Measurements from ENCODE around the gene DENND10.
A peak's percentile ranks its signal among the peaks of the same experiment; 100 is the strongest.
"Not testable (repeated sequence)": the region's sequence is repeated elsewhere in the genome, so short reads cannot be mapped to it uniquely, and the experiment has no call there.

The DENND10 gene

DNA sequence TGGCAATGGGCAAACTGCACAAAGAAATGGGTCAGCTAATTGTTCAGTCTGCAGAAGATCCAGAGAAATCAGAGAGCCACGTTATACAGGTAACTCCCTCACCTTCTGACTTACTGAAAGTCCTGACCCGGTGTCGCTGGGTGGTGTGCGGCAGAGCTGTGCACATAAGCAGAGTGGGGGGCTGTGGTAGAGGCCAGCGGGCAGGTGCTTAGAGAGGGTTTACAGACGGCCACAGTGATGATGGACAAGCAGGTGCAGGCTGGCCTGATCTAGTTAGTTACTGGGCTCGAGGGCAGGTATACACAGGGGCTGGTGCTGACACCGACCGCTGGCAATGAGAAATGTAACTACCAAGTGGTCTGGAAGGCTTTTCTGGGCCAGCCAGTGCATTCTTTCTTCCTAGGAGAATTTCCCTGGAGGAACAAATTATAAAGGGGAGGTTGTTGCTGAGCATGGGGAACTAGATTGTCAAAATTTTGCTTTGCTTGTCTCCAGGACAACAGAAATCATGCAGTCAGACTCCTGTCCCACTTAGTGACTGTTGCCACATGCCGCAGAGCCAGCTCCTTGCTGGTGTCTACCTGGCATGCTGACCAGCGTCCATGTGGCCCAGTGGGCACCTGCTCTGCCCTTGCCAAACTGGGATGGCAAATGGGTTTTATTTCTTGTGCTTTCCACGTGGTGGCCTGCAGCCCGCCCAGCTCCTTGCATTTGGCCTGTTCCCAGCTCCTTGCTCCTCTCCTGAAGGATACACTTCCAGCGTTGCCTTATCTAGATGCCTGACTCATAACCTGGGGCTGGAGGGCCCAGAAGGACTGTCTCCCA, 28.8 kb downstream of the DENND10 start:
- DNase-seq (ENCODE audit: low read depth in 3 of 3) = no peak

DNA sequence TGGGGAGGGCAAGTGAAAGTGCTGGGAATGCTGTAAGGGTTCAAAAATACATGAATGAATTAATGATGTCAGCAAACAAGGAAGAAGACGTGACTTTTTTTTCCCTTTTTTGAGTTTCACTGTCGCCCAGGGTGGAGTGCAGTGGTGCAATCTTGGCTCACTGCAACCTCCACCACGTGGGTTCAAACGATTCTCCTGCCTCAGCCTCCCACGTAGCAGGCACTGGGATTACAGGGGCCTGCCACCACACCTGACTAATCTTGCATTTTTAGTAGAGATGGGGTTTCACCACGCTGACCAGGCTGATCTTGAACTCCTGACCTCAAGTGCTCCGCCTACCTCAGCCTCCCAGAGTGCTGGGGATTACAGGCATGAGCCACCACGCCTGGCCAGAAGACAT, 30.0 kb downstream of the DENND10 start:
- no peak for DNase-seq (ENCODE audit: low read depth in 3 of 3)

DNA sequence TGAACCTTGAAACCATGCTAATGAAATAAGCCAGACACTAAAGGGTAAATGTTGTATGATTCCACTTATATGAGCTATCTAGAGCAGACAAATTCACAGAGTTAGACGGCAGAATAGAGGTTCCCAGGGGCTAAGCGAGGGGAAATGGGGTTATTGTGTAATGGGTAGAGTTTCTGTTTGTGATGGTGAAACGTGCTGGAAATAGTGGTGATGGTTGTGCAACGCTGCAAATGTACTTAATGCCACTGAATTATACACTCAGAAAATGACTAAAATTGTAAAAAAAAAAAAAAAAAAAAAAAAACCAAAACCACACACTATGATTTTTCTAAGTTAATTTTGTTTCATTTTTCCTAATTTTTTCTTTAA, 31.6 kb downstream of the DENND10 start:
- no peak for DNase-seq (ENCODE audit: low read depth in 3 of 3)

DNA sequence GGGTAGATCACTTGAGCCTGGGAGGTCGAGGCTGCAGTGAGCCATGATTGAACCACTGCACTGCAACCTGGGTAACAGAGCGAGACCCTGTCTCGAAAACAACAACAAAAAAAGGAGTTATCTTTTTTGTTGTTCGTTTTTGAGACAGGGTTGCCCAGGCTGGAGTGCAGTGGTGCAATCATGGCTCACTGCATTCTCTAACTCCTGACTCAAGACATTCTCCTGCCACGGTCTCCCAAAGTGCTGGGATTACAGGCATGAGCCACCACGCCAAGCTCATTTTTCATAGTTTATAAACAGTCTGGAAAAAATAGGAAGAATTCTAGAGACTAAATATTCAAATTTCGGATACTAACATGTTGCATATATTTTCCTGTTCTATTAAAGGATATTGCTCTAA, 32.2 kb downstream of the DENND10 start:
- no peak for DNase-seq (ENCODE audit: low read depth in 3 of 3)

DNA sequence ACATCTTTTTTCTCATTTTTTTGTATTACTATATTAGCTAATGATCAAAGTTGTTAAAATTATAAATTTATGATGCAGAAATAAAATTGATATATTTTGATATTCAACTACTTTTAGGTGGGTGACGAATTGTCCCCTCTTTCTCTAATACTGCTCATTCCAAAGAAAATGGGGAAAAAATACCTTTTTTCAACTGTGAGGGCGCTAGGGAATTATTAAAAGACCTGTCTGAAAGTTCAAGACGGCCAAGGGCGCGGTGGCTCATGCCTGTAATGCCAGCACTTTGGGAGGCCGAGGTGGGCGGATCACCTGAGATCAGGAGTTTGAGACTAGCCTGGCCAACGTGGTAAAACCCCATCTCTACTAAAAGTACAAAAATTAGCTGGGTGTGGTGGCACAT, 34.0 kb downstream of the DENND10 start:
- not testable (repeated sequence) for DNase-seq (ENCODE audit: low read depth in 3 of 3)

DNA sequence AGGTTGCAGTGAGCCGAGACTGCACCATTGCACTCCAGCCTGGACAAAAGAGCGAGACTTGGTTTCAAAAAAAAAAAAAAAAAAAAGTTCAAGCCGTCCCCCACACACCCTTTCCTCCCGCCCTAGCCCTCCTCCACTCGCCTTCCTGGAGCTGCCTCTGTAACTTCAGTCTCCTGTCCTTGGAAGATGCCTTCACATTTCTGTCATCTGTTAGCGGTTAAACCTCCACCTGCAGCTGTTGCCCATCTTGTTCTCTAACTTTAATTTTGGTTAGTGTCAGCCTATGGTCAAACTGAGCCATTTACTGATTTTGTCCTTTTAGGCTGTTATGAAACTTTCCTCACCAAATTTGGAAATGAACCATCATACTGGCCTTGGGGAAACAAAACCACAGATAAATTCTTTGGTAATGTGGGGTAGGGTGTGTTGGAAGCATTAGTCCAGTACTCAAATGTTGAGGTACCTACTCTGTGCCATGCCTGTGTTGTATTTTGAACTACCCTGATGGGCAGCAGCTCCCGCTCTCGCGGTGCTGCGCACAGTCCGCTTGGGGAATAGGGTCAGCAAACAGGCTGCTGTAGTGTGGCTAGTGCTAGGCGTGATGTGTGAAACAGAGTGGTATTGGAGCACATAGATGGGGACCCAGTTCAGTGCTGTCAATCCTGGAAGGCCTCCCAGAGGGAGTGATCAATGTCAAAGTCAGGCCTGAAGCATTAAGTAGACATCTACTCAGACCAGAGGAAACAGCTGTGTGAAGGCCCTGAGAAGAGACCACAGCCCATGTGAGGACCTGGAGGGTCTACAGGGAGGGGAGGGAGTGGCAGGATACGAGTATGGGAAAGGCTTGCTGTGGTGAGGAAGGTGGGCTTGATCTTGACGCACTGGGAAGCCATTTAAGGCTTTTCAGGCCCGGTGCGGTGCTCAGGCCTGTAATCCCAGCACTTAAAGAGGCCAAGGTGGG, 34.7 kb downstream of the DENND10 start:
- no peak for DNase-seq (ENCODE audit: low read depth in 3 of 3)

DNA sequence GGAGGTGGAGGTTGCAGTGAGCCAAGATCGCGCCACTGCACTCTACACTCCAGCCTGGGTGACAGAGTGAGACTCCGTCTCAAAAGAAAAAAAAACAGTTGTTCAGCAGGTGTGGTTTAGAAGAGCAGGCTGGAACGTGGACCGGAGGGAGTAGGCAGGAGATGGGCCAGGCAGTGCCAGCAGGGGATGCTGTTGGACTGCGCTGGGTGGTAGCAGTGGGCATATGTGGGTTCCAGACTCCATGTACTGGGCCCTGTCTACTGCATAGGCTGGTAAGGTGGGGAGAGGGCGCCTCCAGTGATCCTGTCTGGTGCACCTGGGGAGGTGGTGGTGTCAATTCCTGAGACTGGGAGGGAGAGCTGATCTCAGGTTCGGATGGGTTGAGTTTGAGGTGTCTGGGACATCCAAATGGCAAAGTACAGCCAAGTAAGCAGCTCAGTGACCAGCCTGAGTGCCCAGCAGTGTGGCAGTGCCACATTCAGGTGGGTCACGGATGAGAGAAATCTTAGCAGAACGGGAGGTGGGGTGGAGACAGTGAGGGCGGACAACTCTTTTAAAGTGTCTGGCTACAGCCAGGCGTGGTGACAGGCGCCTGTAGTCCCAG, 35.7 kb downstream of the DENND10 start:
- peak in 2 of 3 experiments; percentile 36 to 40 for DNase-seq (ENCODE audit: low read depth in 3 of 3)

DNA sequence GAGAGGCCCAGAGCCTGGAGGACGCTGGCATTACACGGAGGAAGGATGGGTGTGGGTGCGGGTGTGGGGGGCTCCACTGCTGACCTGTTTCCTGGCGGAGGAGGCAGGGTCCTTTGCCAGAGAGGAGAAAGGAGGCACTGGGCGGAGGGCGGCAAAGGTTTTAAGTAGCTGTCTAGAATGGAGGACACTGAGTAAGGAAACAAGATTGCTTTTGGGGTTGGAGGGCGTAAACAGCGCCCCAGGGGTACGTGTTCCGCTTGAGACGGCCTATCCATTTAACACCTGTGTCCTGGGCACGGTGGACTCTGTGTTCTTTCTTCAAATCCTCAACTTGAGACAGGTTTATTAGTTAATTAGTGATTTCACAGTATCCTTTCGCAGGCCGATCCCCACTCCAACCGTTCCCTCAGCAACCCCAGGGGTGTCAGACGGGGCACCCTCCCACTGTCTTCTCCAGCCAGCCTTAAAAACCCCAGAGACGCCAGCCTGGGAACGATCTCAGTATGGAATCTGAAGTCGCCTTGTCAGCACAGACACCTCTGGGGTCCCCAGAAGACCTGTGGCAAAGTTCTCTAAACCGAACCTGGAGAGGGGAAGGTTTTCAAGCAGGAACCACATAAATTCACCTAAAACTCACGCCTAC, 36.8 kb downstream of the DENND10 start:
- no peak for DNase-seq (ENCODE audit: low read depth in 3 of 3)

DNA sequence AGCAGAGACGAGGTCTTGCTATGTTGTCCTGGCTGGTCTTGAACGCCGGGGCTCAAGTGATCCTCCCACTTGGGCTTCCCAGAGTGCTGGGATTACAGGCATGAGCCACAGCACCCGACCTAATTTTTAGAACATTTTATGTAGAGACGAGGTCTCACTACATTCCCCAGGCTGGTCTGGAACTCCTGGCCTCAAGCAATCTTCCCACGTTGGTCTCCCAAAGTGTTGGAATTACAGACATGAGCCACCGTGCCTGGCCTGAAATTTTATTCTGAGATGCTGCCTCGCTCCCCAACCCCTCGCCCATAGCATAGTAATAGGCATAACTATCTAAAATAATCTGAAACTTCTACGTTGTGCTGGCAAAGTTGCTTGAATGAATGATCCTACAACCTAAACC, 39.7 kb downstream of the DENND10 start:
- DNase-seq (ENCODE audit: low read depth in 3 of 3) = no peak

DNA sequence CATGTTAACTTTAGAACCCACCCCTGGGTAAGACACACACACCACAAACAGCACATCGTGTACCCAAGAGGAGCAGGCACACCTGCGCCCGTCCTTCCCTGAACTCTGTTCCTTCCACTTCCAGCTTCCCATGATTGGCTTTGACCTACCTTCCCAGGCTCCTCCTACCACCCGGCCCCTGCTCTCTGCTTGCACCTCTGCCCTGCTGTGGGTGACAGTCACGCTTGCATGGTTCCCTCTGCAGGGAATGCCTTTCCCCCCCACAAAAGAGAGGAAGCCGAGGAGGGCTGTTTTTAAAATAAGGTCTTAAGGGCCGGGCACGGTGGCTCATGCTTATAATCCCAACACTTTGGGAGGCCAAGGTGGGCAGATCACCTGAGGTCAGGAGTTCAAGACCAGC, 45.2 kb downstream of the DENND10 start:
- DNase-seq (ENCODE audit: low read depth in 3 of 3) = no peak

- no peak for DNase-seq (ENCODE audit: low read depth in 3 of 3)
Measured at GRCh38 chr10:119149729-119150128, 45.8 kb downstream of the DENND10 start.

DNA sequence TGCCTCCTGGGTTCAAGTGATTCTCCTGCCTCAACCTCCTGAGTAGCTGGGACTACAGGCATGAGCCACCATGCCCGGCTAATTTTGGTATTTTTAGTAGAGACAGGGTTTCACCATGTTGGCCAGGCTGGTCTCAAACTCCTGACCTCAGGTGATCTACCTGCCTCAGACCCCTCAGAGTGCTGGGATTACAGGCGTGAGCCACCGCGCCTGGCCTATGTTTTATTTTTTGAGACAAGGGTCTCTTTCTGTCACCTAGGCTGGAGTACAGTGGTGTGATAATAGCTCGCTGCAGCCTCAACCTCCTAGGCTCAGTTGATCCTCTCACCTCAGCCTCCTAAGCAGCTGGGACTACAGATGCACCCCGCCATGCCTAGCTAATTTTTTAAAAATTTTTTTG, 47.7 kb downstream of the DENND10 start:
- DNase-seq (ENCODE audit: low read depth in 3 of 3) = not testable (repeated sequence)

GRCh38 chr10:119153041-119153440, 49.1 kb downstream of the DENND10 start:
- DNase-seq (ENCODE audit: low read depth in 3 of 3) = no peak

DNA sequence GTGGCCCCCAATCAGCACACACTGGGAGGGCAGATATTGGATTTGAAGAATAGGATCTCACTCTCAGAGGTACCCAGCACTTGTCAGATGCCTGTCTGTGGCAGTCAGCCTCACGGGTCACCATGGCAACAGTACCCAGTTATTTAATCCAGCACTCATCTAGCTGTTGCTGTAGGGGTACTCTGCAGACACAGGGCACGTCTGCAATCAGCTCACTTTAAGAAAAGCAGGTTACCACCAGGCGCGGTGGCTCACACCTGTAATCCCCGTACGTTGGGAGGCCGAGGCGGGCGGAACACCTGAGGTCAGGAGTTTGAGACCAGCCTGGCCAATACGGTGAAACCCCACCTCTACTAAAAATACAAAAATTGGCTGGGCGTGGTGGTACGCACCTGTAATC, 49.7 kb downstream of the DENND10 start:
- no peak for DNase-seq (ENCODE audit: low read depth in 3 of 3)

DNA sequence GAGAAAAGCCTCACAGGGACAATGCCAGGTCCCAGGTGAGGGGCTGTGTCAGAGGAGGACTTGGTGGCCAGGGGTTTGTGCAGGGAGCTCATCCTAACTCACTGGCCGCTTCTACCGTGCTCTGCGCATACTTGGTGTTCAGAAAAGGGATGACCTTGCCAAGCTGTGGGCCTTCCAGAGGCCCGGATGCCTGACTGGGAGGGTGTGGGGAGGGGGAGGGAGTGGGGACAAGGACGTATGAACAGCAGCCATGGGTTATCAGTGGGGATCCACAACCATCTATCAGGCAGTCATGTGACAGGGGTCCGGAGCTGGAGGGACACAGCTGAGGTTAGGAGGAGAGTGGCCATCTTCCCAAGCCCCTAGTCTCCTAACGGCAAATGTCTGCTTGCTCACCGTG, 55.4 kb downstream of the DENND10 start:
- DNase-seq (ENCODE audit: low read depth in 3 of 3) = no peak

- no peak for DNase-seq (ENCODE audit: low read depth in 3 of 3)
Measured at GRCh38 chr10:119161680-119162451, 58.0 kb downstream of the DENND10 start.

DNA sequence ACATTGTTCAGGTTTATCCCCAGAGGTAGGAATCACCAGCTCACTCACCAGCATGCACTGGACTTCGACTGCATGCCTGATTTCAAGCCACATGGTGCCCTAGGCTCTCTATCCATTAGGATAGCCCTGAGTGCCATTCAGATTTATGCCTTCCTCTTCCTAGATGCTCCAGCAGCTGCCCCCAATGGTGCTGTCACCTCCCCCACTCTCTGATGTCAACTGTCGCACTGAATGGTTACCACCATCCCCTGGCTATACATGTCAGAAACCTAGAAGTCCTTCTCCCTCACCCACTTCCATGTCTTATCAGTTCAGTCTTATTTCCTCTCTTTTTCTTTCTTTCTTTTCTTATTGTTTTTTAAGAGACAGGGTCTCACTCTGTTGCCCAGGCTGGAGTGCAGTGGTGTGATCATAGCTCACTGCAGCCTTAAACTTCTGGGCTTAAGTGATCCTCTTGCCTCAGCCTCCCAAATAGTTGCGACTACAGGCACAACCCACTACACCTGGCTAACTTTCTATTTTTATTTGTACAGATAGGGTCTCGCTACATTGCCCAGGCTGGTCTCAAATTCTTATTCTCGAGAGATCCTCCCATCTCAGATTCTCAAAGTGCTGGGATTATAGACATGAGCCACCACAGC, 58.7 kb downstream of the DENND10 start:
- DNase-seq (ENCODE audit: low read depth in 3 of 3) = no peak

- DNase-seq (ENCODE audit: low read depth in 3 of 3) = peak; percentile 57 to 71 (median 70)
Measured at GRCh38 chr10:119165171-119166117, 61.5 kb downstream of the DENND10 start, which contains the start of gene SFXN4. Gene SFXN4, minus strand, starts transcription at chr10:119165714. Its CDS starts 67 bp downstream, at chr10:119165647.

GRCh38 chr10:119166118-119166500, 62.2 kb downstream of the DENND10 start:
- DNase-seq (ENCODE audit: low read depth in 3 of 3) = no peak

Data from stimulated activated CD4-positive, alpha-beta T cell treated with anti-CD3 and anti-CD28 coated beads, TNF-alpha, amount 100 ng/mL, for 4 hours (primary cell).